IMR-90 (cell line): ENCODE data around the gene CPT1A. TPM values are rescaled to one million over a fixed set of nuclear protein-coding genes. Genes with fewer than 3 reads are reported as not detected.

Experiments used
- ATAC-seq: fragments of 200-7000 bp; cut with Tn5 transposase; 2 replicates; pipeline ENCODE4 v1.9.1; 2020; ENCODE audit warnings: low read depth, mild to moderate bottlenecking, moderate library complexity
- BruUV-seq: library from RNA; stranded (reverse); fragments of 400-500 nt; replicated peaks from 2 replicates; lab custom pipeline; 2021; lab: Mats Ljungman, UMichigan
- CTCF ChIA-PET: fragments of 300-600 bp; formaldehyde crosslinking; extraction: SDS; loops from one replicate; lab custom pipeline; 2021; ENCODE audit warnings: antibody characterized with exemption; lab: Yijun Ruan, JAX
- POLR2A ChIA-PET: fragments of 300-600 bp; sonication (Branson Sonifier 250); formaldehyde crosslinking; loops from one replicate; lab custom pipeline; 2022; ENCODE audit warnings: antibody characterized with exemption; ENCODE audit not compliant: unreplicated experiment; lab: Charles Lee
- DNase-seq: peaks from one replicate; pipeline ENCODE4 v3.0.0; 2013
- H2AFZ ChIP-seq: replicated peaks from 2 replicates; pipeline ENCODE3; 2013; ENCODE audit warnings: low read length, mild to moderate bottlenecking; ENCODE audit not compliant: poor library complexity
- H2AK5ac ChIP-seq: 2 replicates; pipeline ENCODE4 v1.6.1; 2013; ENCODE audit warnings: low read depth, low read length, inconsistent platforms
- H2AK9ac ChIP-seq: replicated peaks from 2 replicates; pipeline ENCODE3; 2013; ENCODE audit warnings: mild to moderate bottlenecking, low read depth, low read length, moderate library complexity; ENCODE audit not compliant: poor library complexity
- H2BK120ac ChIP-seq: 2 replicates; pipeline ENCODE4 v1.6.1; 2013; ENCODE audit warnings: low read depth, low read length, inconsistent platforms
- H2BK15ac ChIP-seq: 3 replicates; pipeline ENCODE4 v1.6.1; 2013; ENCODE audit warnings: low read depth, low read length, inconsistent platforms
- H2BK20ac ChIP-seq: 2 replicates; pipeline ENCODE4 v1.6.1; 2013; ENCODE audit warnings: low read depth, mild to moderate bottlenecking, inconsistent platforms, low read length, moderate library complexity
- H2BK5ac ChIP-seq: 2 replicates; pipeline ENCODE4 v1.6.1; 2013; ENCODE audit warnings: mild to moderate bottlenecking, low read depth, low read length, inconsistent platforms; ENCODE audit not compliant: poor library complexity, severe bottlenecking
- H3K14ac ChIP-seq: replicated peaks from 2 replicates; pipeline ENCODE4 v1.6.1; 2013; ENCODE audit warnings: low read depth, low read length, inconsistent platforms
- H3K18ac ChIP-seq: 2 replicates; pipeline ENCODE4 v1.6.1; 2013; ENCODE audit warnings: low read depth, low read length, control low read depth
- H3K23ac ChIP-seq: 2 replicates; pipeline ENCODE4 v1.6.1; 2013; ENCODE audit warnings: low read depth, low read length, inconsistent platforms
- H3K27ac ChIP-seq: 2 replicates; pipeline ENCODE4 v1.5.1; 2013; ENCODE audit warnings: mild to moderate bottlenecking, control low read depth, low read length; ENCODE audit not compliant: insufficient read depth
- H3K27me3 ChIP-seq: 2 replicates; pipeline ENCODE4 v1.6.1; 2013; ENCODE audit warnings: low read length; ENCODE audit not compliant: control insufficient read depth, insufficient read depth
- H3K36me3 ChIP-seq: 2 replicates; pipeline ENCODE4 v1.6.1; 2013; ENCODE audit warnings: low read length, mixed read lengths; ENCODE audit not compliant: control insufficient read depth, insufficient read depth
- H3K4ac ChIP-seq: 2 replicates; pipeline ENCODE4 v1.6.1; 2013; ENCODE audit warnings: low read depth, low read length, inconsistent platforms
- H3K4me1 ChIP-seq: 2 replicates; pipeline ENCODE4 v1.6.1; 2013; ENCODE audit warnings: low read length, mixed read lengths; ENCODE audit not compliant: control insufficient read depth, insufficient read depth
- H3K4me2 ChIP-seq: 2 replicates; pipeline ENCODE4 v1.6.1; 2013; ENCODE audit warnings: low read depth, mild to moderate bottlenecking, control low read depth, low read length, moderate library complexity
- H3K4me3 ChIP-seq: 2 replicates; pipeline ENCODE4 v1.5.1; 2013; ENCODE audit warnings: low read depth, mild to moderate bottlenecking, control low read depth, low read length, moderate library complexity; ENCODE audit not compliant: insufficient read depth
- H3K56ac ChIP-seq: 2 replicates; pipeline ENCODE4 v1.6.1; 2013; ENCODE audit warnings: low read length, inconsistent platforms; ENCODE audit not compliant: insufficient read depth; ENCODE audit errors: extremely low read depth
- H3K79me1 ChIP-seq, 2 experiments: 2 replicates each; pipeline ENCODE4 v1.6.1; 2013; ENCODE audit warnings: low read length in 2 of 2, inconsistent platforms in 1 of 2, low read depth in 1 of 2
- H3K9ac ChIP-seq: 2 replicates; pipeline ENCODE4 v1.6.1; 2013; ENCODE audit warnings: low read depth, low read length, control low read depth
- H3K9me1 ChIP-seq: 2 replicates; pipeline ENCODE4 v1.6.1; 2013; ENCODE audit warnings: low read length, inconsistent platforms; ENCODE audit not compliant: insufficient read depth
- H3K9me3 ChIP-seq: 2 replicates; pipeline ENCODE4 v1.6.1; 2013; ENCODE audit warnings: low read length; ENCODE audit not compliant: control insufficient read depth, insufficient read depth
- H4K20me1 ChIP-seq: 2 replicates; pipeline ENCODE4 v1.6.1; 2013; ENCODE audit warnings: low read length, inconsistent platforms; ENCODE audit not compliant: insufficient read depth
- H4K5ac ChIP-seq: 2 replicates; pipeline ENCODE4 v1.6.1; 2013; ENCODE audit warnings: mild to moderate bottlenecking, low read depth, low read length, control low read depth
- H4K8ac ChIP-seq, 2 experiments: 2 replicates each; pipeline ENCODE4 v1.6.1; 2013; ENCODE audit warnings: low read depth in 2 of 2, low read length in 2 of 2, control low read depth in 1 of 2, inconsistent platforms in 1 of 2
- H4K91ac ChIP-seq: 2 replicates; pipeline ENCODE4 v1.6.1; 2013; ENCODE audit warnings: low read depth, low read length, inconsistent platforms; ENCODE audit not compliant: insufficient read depth
- BHLHE40 ChIP-seq: fragments of 150-350 bp; IDR thresholded peaks from 2 replicates; pipeline ENCODE4 v1.6.1; 2016; ENCODE audit warnings: mild to moderate bottlenecking, low read depth, low read length
- CEBPB ChIP-seq: IDR thresholded peaks from 2 replicates; pipeline ENCODE4 v1.6.1; 2012; ENCODE audit warnings: low read depth, low read length, improper control_type of control experiment
- CHD1 ChIP-seq: IDR thresholded peaks from 2 replicates; pipeline ENCODE4 v1.6.1; 2012; ENCODE audit warnings: low read depth, low read length, improper control_type of control experiment
- CTCF ChIP-seq: conservative IDR thresholded peaks from 2 replicates; pipeline ENCODE4 v1.5.1; 2012; ENCODE audit warnings: mild to moderate bottlenecking, low read depth, low read length, improper control_type of control experiment
- ELK1 ChIP-seq: fragments of 150-350 bp; IDR thresholded peaks from 2 replicates; pipeline ENCODE4 v1.6.1; 2016; ENCODE audit warnings: low read depth, mild to moderate bottlenecking, low read length, moderate library complexity, borderline replicate concordance
- FOS ChIP-seq: fragments of 150-350 bp; IDR thresholded peaks from 2 replicates; pipeline ENCODE4 v1.6.1; 2016; ENCODE audit warnings: low read depth, low read length
- MAFK ChIP-seq: IDR thresholded peaks from 2 replicates; pipeline ENCODE4 v1.6.1; 2012; ENCODE audit warnings: low read depth, low read length, improper control_type of control experiment
- MAZ ChIP-seq: IDR thresholded peaks from 2 replicates; pipeline ENCODE4 v1.6.1; 2012; ENCODE audit warnings: low read depth, mild to moderate bottlenecking, low read length, improper control_type of control experiment, moderate library complexity, borderline replicate concordance
- MXI1 ChIP-seq: IDR thresholded peaks from 2 replicates; pipeline ENCODE4 v1.6.1; 2012; ENCODE audit warnings: low read depth, mild to moderate bottlenecking, low read length, moderate library complexity, borderline replicate concordance
- NFE2L2 ChIP-seq: fragments of 150-350 bp; IDR thresholded peaks from 2 replicates; pipeline ENCODE4 v1.6.1; 2016; ENCODE audit warnings: low read depth, mild to moderate bottlenecking, low read length
- POLR2A ChIP-seq: IDR thresholded peaks from 2 replicates; pipeline ENCODE4 v1.6.1; 2012; ENCODE audit warnings: mild to moderate bottlenecking, low read depth, low read length
- RAD21 ChIP-seq: IDR thresholded peaks from 2 replicates; pipeline ENCODE4 v1.6.1; 2012; ENCODE audit warnings: low read length, improper control_type of control experiment
- RCOR1 ChIP-seq: IDR thresholded peaks from 2 replicates; pipeline ENCODE4 v1.6.1; 2012; ENCODE audit warnings: mild to moderate bottlenecking, low read length, improper control_type of control experiment; ENCODE audit not compliant: insufficient replicate concordance
- RFX5 ChIP-seq: IDR thresholded peaks from 2 replicates; pipeline ENCODE4 v1.8.0; 2012; ENCODE audit warnings: low read depth, mild to moderate bottlenecking, low read length, moderate library complexity
- SMC3 ChIP-seq: fragments of 150-350 bp; IDR thresholded peaks from 2 replicates; pipeline ENCODE4 v1.6.1; 2016; ENCODE audit warnings: low read depth, mild to moderate bottlenecking, antibody characterized with exemption, low read length, moderate library complexity
- USF2 ChIP-seq: fragments of 150-350 bp; IDR thresholded peaks from 2 replicates; pipeline ENCODE4 v1.6.1; 2017; ENCODE audit warnings: mild to moderate bottlenecking, antibody characterized with exemption, low read length, low read depth
- WGBS, 2 experiments: methylation state at CpG; one replicate each; pipeline versions ENCODE4 v1.1.5 to v1.1.7; 2013; ENCODE audit warnings: missing lambda C conversion rate in 2 of 2; ENCODE audit not compliant: insufficient read length in 1 of 2; ENCODE audit errors: extremely low coverage in 2 of 2; 5-methylcytosine and 5-hydroxymethylcytosine counted together
- dilution Hi-C: fragments of 300-500 bp; cut with HindIII; formaldehyde crosslinking; loops from one replicate; pipeline ENCODE4 v1.14.3; 2018; ENCODE audit warnings: low sequenced_read_pairs; ENCODE audit not compliant: unreplicated experiment
- in situ Hi-C: fragments of 300-500 bp; cut with MboI; formaldehyde crosslinking; loops from 3 replicates; pipeline ENCODE4 v1.14.3; 2019; ENCODE audit warnings: low sequenced_read_pairs, inconsistent platforms, mixed read lengths
- intact Hi-C: fragments of 100-400 bp; cut with micrococcal nuclease; formaldehyde crosslinking; loops from 2 replicates; pipeline ENCODE4 v1.10.0; 2022
- polyA plus RNA-seq, 3 experiments: library from polyadenylated mRNA; depleted of rRNA; stranded (reverse); fragments of >200 nt; gene quantifications; 2 replicates each; pipeline ENCODE4 v1.2.3, GENCODE V29; 2012; ENCODE audit warnings: low replicate concordance in 1 of 3
- total RNA-seq: library from RNA; depleted of rRNA; stranded (reverse); fragments of >200 nt; gene quantifications from 2 replicates; pipeline ENCODE4 v1.2.3, GENCODE V29; 2012

The CPT1A gene
- total and polyA plus RNA-seq, 2 of the 4 experiments (the other 2 are of a cell fraction) = 15.4 to 21.3 TPM

GRCh38 chr11:68770781-68771180 is 70.9 kb downstream of the CPT1A start:
- POLR2A ChIA-PET = no interaction called here
- dilution Hi-C loops = no loop called here

More at GRCh38 chr11:68770781-68771180, 70.9 kb downstream of the CPT1A start:
- Histone ChIP-seq H2BK15ac (no peak overlapping the region), H4K20me1 (no peaks in the 10 kb centered on the region), H3K9me3 (no peaks in the 10 kb centered on the region), H2AK5ac (no peak overlapping the region), H3K4me3 (no peak overlapping the region), H3K4me1 (peaks cover 2% of the 10 kb centered on the region; the same call in 1 of the 2 replicates), H3K9me1 (no peaks in the 10 kb centered on the region), H2AK9ac (no peak overlapping the region), H3K79me1 (no peaks in the 10 kb centered on the region), H3K36me3 (peaks cover 58% of the 10 kb centered on the region), H3K56ac (no peak overlapping the region), H2BK120ac (no peak overlapping the region), H3K27ac (no peak overlapping the region), H4K91ac (no peak overlapping the region), H3K9ac (no peak overlapping the region), H3K27me3 (no peaks in the 10 kb centered on the region), H3K18ac (no peak overlapping the region), H4K5ac (no peak overlapping the region), H2AFZ (no peak overlapping the region), H2BK5ac (no peak overlapping the region), H3K4me2 (no peak overlapping the region), H3K23ac (no peak overlapping the region), H2BK20ac (no peak overlapping the region), H3K14ac (no peak overlapping the region), H4K8ac (no peak overlapping the region), H3K4ac (no peak overlapping the region)
- 90% methylated on average over 5 of the region's 12 CpGs; no CpG with 5 or more reads in 1 of the 2 experiments for WGBS, 2 experiments
- CTCF ChIA-PET = no interaction called here
- in situ Hi-C loops (no loop called here), intact Hi-C loops (no loop called here)
- DNase-seq (no peak), ATAC-seq (no peak)
- no peak for TF ChIP-seq CEBPB
- TF ChIP-seq RFX5 = no peak
- TF ChIP-seq ELK1 = no peak
- no peak for TF ChIP-seq MAFK
- TF ChIP-seq SMC3 = no peak
- no peak for TF ChIP-seq USF2
- TF ChIP-seq RCOR1 = no peak
- TF ChIP-seq MAZ = no peak
- TF ChIP-seq NFE2L2 = no peak
- no peak for TF ChIP-seq CTCF
- TF ChIP-seq BHLHE40 = no peak
- no peak for TF ChIP-seq CHD1
- TF ChIP-seq MXI1 = no peak
- no peak for TF ChIP-seq POLR2A
- no peak for TF ChIP-seq FOS
- no peak for TF ChIP-seq RAD21
- BruUV-seq = no TSS peak
